ENCODE measurements around the gene TTLL13.

Gene TTLL13

DNA sequence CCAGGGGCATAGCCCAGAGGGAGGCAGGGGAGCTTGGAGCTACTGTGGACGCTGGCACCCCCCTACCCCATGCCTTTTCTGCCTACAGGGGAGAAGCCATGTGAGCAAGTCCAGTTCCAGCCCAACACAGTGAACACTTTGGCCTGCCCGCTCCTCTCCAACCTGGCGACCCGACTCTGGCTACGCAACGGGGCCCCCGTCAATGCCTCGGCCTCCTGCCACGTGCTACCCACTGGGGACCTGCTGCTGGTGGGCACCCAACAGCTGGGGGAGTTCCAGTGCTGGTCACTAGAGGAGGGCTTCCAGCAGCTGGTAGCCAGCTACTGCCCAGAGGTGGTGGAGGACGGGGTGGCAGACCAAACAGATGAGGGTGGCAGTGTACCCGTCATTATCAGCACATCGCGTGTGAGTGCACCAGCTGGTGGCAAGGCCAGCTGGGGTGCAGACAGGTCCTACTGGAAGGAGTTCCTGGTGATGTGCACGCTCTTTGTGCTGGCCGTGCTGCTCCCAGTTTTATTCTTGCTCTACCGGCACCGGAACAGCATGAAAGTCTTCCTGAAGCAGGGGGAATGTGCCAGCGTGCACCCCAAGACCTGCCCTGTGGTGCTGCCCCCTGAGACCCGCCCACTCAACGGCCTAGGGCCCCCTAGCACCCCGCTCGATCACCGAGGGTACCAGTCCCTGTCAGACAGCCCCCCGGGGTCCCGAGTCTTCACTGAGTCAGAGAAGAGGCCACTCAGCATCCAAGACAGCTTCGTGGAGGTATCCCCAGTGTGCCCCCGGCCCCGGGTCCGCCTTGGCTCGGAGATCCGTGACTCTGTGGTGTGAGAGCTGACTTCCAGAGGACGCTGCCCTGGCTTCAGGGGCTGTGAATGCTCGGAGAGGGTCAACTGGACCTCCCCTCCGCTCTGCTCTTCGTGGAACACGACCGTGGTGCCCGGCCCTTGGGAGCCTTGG is 21.3 kb upstream of the TTLL13 start:
- no peaks in the 10 kb centered on the region for H3K9me3 ChIP-seq (ENCODE audit: insufficient read depth, low read length)
- no peak overlapping the region for H3K9ac ChIP-seq (ENCODE audit: low read length)
- H3K27ac ChIP-seq (ENCODE audit: low read length), result no peak overlapping the region
- H3K27me3 ChIP-seq (ENCODE audit: low read depth, low read length), result no peaks in the 10 kb centered on the region
- H4K20me1 ChIP-seq (ENCODE audit: insufficient read depth, low read length), result no peaks in the 10 kb centered on the region; the same call in 1 of the 2 replicates
- H2AFZ ChIP-seq (ENCODE audit: low read depth, low read length), result no peak overlapping the region
- TF ChIP-seq EZH2phosphoT487 (IDR thresholded peaks at IDR 0.05; ENCODE audit: low read depth) (no peak), CTCF (IDR thresholded peaks at IDR 0.05; ENCODE audit: low read depth, low read length) (no peak)
- H3K4me1 ChIP-seq (ENCODE audit: low read length), result peaks cover 5% of the 10 kb centered on the region
- H3K36me3 ChIP-seq (replicated peaks; ENCODE audit: low read depth, low read length), result peaks cover 24% of the 10 kb centered on the region
- no peak overlapping the region for H3K4me3 ChIP-seq (ENCODE audit: low read length)
- peaks cover 3% of the 10 kb centered on the region; the same call in 1 of the 2 replicates for H3K79me2 ChIP-seq (ENCODE audit: low read length)
- no peak overlapping the region for H3K4me2 ChIP-seq (ENCODE audit: low read length)

- no peaks in the 10 kb centered on the region for H3K27me3 ChIP-seq (ENCODE audit: low read depth, low read length)
- no peak overlapping the region for H3K9ac ChIP-seq (ENCODE audit: low read length)
- no peak overlapping the region for H3K4me3 ChIP-seq (ENCODE audit: low read length)
- H2AFZ ChIP-seq (ENCODE audit: low read depth, low read length), result no peak overlapping the region
- H3K79me2 ChIP-seq (ENCODE audit: low read length), result peaks cover 4% of the 10 kb centered on the region; the same call in 1 of the 2 replicates
- TF ChIP-seq CTCF (IDR thresholded peaks at IDR 0.05; ENCODE audit: low read depth, low read length) (no peak), EZH2phosphoT487 (IDR thresholded peaks at IDR 0.05; ENCODE audit: low read depth) (no peak)
- H3K9me3 ChIP-seq (ENCODE audit: insufficient read depth, low read length), result no peaks in the 10 kb centered on the region
- H3K36me3 ChIP-seq (replicated peaks; ENCODE audit: low read depth, low read length), result peaks cover 24% of the 10 kb centered on the region
- H3K27ac ChIP-seq (ENCODE audit: low read length), result no peak overlapping the region
- peaks cover 5% of the 10 kb centered on the region for H3K4me1 ChIP-seq (ENCODE audit: low read length)
- H4K20me1 ChIP-seq (ENCODE audit: insufficient read depth, low read length), result no peaks in the 10 kb centered on the region; the same call in 1 of the 2 replicates
- H3K4me2 ChIP-seq (ENCODE audit: low read length), result no peak overlapping the region
Observed at GRCh38 chr15:90228960-90229359, 20.4 kb upstream of the TTLL13 start.

- Histone ChIP-seq H4K20me1 (ENCODE audit: insufficient read depth, low read length) (no peaks in the 10 kb centered on the region; the same call in 1 of the 2 replicates), H3K36me3 (replicated peaks; ENCODE audit: low read depth, low read length) (peaks cover 24% of the 10 kb centered on the region), H3K4me2 (ENCODE audit: low read length) (no peak overlapping the region), H3K9me3 (ENCODE audit: insufficient read depth, low read length) (no peaks in the 10 kb centered on the region), H2AFZ (ENCODE audit: low read depth, low read length) (no peak overlapping the region), H3K27ac (ENCODE audit: low read length) (no peak overlapping the region), H3K79me2 (ENCODE audit: low read length) (peaks cover 4% of the 10 kb centered on the region; the same call in 1 of the 2 replicates), H3K4me3 (ENCODE audit: low read length) (no peak overlapping the region), H3K27me3 (ENCODE audit: low read depth, low read length) (no peaks in the 10 kb centered on the region), H3K9ac (ENCODE audit: low read length) (no peak overlapping the region), H3K4me1 (ENCODE audit: low read length) (peaks cover 11% of the 10 kb centered on the region)
- TF ChIP-seq CTCF (IDR thresholded peaks at IDR 0.05; ENCODE audit: low read depth, low read length) (no peak), EZH2phosphoT487 (IDR thresholded peaks at IDR 0.05; ENCODE audit: low read depth) (no peak)
Observed at GRCh38 chr15:90230071-90230494, 19.3 kb upstream of the TTLL13 start.

DNA sequence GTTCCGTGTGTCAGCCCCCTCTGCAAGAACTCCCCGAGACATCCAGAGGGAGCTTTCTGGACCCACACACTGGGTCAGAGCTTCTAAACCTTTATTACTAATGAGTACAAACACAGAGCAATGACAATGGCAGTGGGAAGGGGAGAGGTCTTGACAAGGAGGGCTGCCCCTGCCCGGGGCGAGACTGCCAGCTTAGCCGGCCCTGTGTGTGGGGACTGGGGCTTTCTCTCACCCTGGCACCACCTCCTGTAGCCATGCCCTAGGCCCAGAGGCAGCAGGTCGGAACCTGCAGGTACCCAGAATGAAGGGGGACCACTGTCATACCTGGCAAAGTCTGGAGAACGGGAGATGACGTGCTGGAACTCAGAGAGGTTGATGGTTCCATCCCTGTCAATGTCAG is 18.7 kb upstream of the TTLL13 start:
- H3K27me3 ChIP-seq (ENCODE audit: low read depth, low read length), result no peaks in the 10 kb centered on the region
- H4K20me1 ChIP-seq (ENCODE audit: insufficient read depth, low read length), result no peaks in the 10 kb centered on the region; the same call in 1 of the 2 replicates
- H3K9ac ChIP-seq (ENCODE audit: low read length), result no peak overlapping the region
- TF ChIP-seq CTCF (IDR thresholded peaks at IDR 0.05; ENCODE audit: low read depth, low read length) (no peak), EZH2phosphoT487 (IDR thresholded peaks at IDR 0.05; ENCODE audit: low read depth) (no peak)
- no peak overlapping the region for H2AFZ ChIP-seq (ENCODE audit: low read depth, low read length)
- no peaks in the 10 kb centered on the region for H3K9me3 ChIP-seq (ENCODE audit: insufficient read depth, low read length)
- H3K4me1 ChIP-seq (ENCODE audit: low read length), result peaks cover 11% of the 10 kb centered on the region
- H3K27ac ChIP-seq (ENCODE audit: low read length), result no peak overlapping the region
- peaks cover 4% of the 10 kb centered on the region; the same call in 1 of the 2 replicates for H3K79me2 ChIP-seq (ENCODE audit: low read length)
- no peak overlapping the region for H3K4me3 ChIP-seq (ENCODE audit: low read length)
- peaks cover 24% of the 10 kb centered on the region for H3K36me3 ChIP-seq (replicated peaks; ENCODE audit: low read depth, low read length)
- no peak overlapping the region for H3K4me2 ChIP-seq (ENCODE audit: low read length)

Data from OCI-LY3 (cell line).